ENCODE measurements around the gene OSBPL2.

OSBPL2 gene

DNA sequence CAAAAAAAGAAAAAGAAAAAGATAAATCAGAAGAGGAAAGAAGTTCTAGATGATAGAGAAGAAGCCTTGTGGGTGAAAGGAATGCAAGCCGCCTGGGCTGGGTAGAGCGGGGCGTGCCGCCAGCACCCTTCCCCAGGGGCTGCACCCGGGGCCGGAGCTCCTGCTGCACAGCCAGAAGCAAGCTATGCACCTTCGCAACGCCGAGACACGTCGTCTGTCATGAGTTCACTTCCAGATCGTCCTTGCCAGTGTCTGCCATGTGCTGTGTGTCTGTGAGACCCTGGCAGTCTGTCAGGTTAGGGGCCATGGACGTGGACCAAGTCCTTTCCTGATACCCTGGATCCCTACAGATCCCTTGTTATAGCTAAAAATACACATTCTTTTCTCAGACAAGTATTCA lies 38.9 kb downstream of the OSBPL2 start:
- Histone ChIP-seq H3K4me3 (ENCODE audit: low read depth in 1 of 5, low read length in 5 of 5) (no peak overlapping the region), H3K4me1 (ENCODE audit: control insufficient read depth in 5 of 5, insufficient read depth in 5 of 5, low read length in 5 of 5) (peaks cover 2 to 14% (median 6%) of the 10 kb centered on the region in 5 donors), H3K27ac (ENCODE audit: low read depth, low read length) (no peak overlapping the region), H3K27me3 (ENCODE audit: control insufficient read depth in 5 of 5, insufficient read depth in 4 of 5, low read length in 5 of 5) (no peaks in the 10 kb centered on the region), H3K9ac (ENCODE audit: low read length in 5 of 5) (no peak overlapping the region), H3K9me3 (ENCODE audit: control insufficient read depth in 5 of 5, low read length in 5 of 5) (no peaks in the 10 kb centered on the region), H3K36me3 (ENCODE audit: control insufficient read depth in 5 of 5, insufficient read depth in 5 of 5, low read length in 5 of 5) (peaks cover 0 to 77% (median 61%) of the 10 kb centered on the region in 5 donors)

DNA sequence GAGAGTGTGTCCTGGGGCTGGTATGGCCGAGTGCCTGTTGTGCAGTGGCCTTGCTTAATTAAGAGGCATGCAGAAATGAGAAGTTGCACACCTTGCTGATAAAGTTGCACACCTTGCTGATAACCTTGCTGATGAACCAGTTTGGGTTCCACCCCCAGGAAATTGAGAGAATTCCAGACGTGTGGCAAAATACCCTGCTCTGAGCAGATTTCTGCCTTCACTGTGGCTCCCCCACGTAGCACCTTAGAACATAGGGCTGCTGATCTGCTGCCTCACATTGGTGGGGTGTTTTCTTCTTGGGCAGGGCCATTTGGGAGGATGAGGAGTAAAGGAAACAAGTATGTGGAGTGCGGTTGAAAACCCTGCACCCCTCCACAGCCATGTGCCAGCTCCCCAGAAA lies 42.0 kb downstream of the OSBPL2 start:
- Histone ChIP-seq H3K9me3 (ENCODE audit: control insufficient read depth in 5 of 5, low read length in 5 of 5) (no peaks in the 10 kb centered on the region), H3K4me3 (ENCODE audit: low read depth in 1 of 5, low read length in 5 of 5) (no peak overlapping the region), H3K27ac (ENCODE audit: low read depth, low read length) (no peak overlapping the region), H3K27me3 (ENCODE audit: control insufficient read depth in 5 of 5, insufficient read depth in 4 of 5, low read length in 5 of 5) (no peaks in the 10 kb centered on the region), H3K36me3 (ENCODE audit: control insufficient read depth in 5 of 5, insufficient read depth in 5 of 5, low read length in 5 of 5) (peaks cover 0 to 79% (median 46%) of the 10 kb centered on the region in 5 donors), H3K4me1 (ENCODE audit: control insufficient read depth in 5 of 5, insufficient read depth in 5 of 5, low read length in 5 of 5) (peaks cover 2 to 28% (median 24%) of the 10 kb centered on the region in 5 donors), H3K9ac (ENCODE audit: low read length in 5 of 5) (no peak overlapping the region)

DNA sequence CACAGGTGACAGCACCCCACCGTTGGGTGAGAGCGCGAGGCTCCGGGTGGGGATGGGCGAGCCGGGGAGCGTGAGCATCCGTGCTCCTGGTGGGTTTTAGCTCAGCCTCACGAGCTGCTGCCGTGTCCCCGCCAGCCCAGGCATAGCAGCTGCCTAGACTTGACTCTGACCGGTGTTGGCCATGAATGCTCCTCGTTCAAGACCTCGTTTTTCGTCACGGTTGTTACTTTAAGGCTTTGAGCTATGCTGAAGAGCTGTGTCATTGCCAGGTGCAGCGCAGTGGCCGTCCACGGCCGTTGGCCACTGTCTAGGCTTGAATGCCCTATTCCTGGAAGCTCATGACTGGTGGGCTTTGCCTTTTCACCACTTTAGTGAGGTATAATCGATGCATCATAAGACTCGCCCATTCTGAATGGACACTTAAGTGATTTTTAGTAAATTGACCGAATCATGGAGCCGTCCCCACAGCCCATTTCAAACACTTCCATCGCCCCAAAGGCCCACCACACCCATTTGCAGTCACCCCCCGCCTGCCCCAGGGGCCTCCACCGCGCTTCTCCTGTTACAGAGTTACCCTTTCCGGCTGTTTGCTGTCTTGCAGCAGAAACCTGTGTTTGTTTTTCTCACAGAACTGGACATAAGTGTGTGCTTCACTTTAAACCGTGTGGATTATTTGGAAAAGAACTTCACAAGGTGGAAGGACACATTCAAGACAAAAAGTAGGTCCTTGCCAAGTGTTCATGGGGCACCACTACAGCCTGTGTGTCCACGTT lies 43.0 kb downstream of the OSBPL2 start:
- Histone ChIP-seq H3K36me3 (ENCODE audit: control insufficient read depth in 5 of 5, insufficient read depth in 5 of 5, low read length in 5 of 5) (peaks cover 0 to 82% (median 55%) of the 10 kb centered on the region in 5 donors), H3K9ac (ENCODE audit: low read length in 5 of 5) (no peak overlapping the region), H3K27ac (ENCODE audit: low read depth, low read length) (no peak overlapping the region), H3K27me3 (ENCODE audit: control insufficient read depth in 5 of 5, insufficient read depth in 4 of 5, low read length in 5 of 5) (no peaks in the 10 kb centered on the region), H3K4me1 (ENCODE audit: control insufficient read depth in 5 of 5, insufficient read depth in 5 of 5, low read length in 5 of 5) (peaks cover 0 to 31% (median 26%) of the 10 kb centered on the region in 5 donors), H3K4me3 (ENCODE audit: low read depth in 1 of 5, low read length in 5 of 5) (no peak overlapping the region), H3K9me3 (ENCODE audit: control insufficient read depth in 5 of 5, low read length in 5 of 5) (no peaks in the 10 kb centered on the region)

DNA sequence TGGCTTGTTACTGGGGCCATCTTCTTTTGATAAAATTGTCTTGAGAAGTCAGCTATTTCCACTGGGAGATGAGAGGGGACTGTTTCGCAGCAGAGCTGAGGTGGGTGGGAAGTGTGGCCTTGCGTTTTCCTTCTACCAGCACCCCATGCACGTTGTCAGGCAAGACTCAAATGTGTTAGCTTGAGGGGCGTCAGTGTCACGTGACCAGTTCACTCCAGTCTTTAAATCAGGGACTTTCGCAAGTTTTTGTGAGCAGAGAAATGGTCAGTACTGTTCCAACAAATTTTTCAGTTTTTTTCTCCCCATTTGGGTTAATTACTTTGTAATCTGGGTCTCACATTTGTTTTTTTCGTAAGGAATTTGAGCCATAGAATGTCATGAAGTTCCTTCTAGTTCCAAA lies 43.8 kb downstream of the OSBPL2 start:
- H3K27ac ChIP-seq (ENCODE audit: low read depth, low read length), result peak overlapping the region; percentile 7
- no peak overlapping the region for H3K4me3 ChIP-seq (ENCODE audit: low read depth in 1 of 5, low read length in 5 of 5)
- no peak overlapping the region for H3K9ac ChIP-seq (ENCODE audit: low read length in 5 of 5)
- peaks cover 0 to 84% (median 61%) of the 10 kb centered on the region in 5 donors for H3K36me3 ChIP-seq (ENCODE audit: control insufficient read depth in 5 of 5, insufficient read depth in 5 of 5, low read length in 5 of 5)
- H3K9me3 ChIP-seq (ENCODE audit: control insufficient read depth in 5 of 5, low read length in 5 of 5), result no peaks in the 10 kb centered on the region
- no peaks in the 10 kb centered on the region for H3K27me3 ChIP-seq (ENCODE audit: control insufficient read depth in 5 of 5, insufficient read depth in 4 of 5, low read length in 5 of 5)
- peaks cover 0 to 38% (median 21%) of the 10 kb centered on the region in 5 donors for H3K4me1 ChIP-seq (ENCODE audit: control insufficient read depth in 5 of 5, insufficient read depth in 5 of 5, low read length in 5 of 5)

DNA sequence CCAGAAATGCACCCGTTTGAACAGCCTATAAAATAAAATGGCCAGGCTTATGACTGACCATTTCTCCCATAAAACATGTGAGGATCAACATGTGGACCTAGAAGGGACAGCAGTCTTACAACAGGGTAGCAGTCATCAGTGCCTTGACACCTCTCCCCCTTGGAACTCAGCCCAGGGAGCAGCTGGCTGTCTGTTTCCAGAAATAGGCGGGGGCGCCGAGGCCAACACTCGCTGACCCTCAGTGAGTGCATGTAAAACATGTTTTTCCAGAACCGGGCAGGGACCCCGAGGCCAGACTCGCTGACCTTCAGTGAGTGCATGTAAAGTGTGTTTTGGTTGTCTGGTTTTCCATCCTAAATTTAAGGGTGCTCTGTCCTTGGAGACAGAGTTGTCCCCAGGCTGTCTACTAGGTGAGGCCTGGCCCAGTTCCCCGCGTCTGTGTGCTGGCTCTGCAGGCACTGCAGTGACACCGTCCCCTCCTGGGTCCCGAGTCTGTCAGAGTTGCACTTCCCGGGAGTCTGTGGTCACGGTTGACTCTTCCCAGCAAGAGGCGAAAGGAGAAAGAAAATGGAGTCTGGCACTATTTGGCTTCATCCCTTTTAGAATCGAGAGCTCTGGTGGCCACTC lies 44.7 kb downstream of the OSBPL2 start:
- Histone ChIP-seq H3K9ac (ENCODE audit: low read length in 5 of 5) (no peak overlapping the region), H3K36me3 (ENCODE audit: control insufficient read depth in 5 of 5, insufficient read depth in 5 of 5, low read length in 5 of 5) (peaks cover 0 to 84% (median 61%) of the 10 kb centered on the region in 5 donors), H3K4me3 (ENCODE audit: low read depth in 1 of 5, low read length in 5 of 5) (no peak overlapping the region), H3K4me1 (ENCODE audit: control insufficient read depth in 5 of 5, insufficient read depth in 5 of 5, low read length in 5 of 5) (peaks cover 0 to 44% (median 17%) of the 10 kb centered on the region in 5 donors), H3K27ac (ENCODE audit: low read depth, low read length) (peak overlapping the region; percentile 7), H3K27me3 (ENCODE audit: control insufficient read depth in 5 of 5, insufficient read depth in 4 of 5, low read length in 5 of 5) (no peaks in the 10 kb centered on the region), H3K9me3 (ENCODE audit: control insufficient read depth in 5 of 5, low read length in 5 of 5) (no peaks in the 10 kb centered on the region)

DNA sequence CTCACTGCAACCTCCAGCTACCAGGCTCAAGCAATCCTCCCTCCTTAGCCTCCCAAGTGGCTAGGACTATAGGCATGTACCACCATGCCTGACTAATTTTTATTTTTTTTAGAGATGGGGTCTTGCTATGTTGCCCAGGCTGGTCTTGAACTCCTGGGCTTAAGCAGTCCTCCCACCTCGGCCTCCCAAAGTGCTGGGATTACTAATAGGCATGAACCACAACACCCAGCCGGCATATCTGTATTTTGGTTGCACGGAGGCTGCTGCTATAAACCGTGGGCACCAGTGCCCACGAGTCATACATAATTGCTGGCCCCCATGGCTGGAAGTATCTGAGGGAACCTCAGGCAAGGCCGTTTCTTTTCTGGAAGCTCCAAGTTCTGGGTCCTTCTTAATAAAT lies 46.1 kb downstream of the OSBPL2 start:
- H3K9ac ChIP-seq (ENCODE audit: low read length in 5 of 5), result no peak overlapping the region
- H3K9me3 ChIP-seq (ENCODE audit: control insufficient read depth in 5 of 5, low read length in 5 of 5), result no peaks in the 10 kb centered on the region
- H3K27ac ChIP-seq (ENCODE audit: low read depth, low read length), result no peak overlapping the region
- no peak overlapping the region for H3K4me3 ChIP-seq (ENCODE audit: low read depth in 1 of 5, low read length in 5 of 5)
- H3K27me3 ChIP-seq (ENCODE audit: control insufficient read depth in 5 of 5, insufficient read depth in 4 of 5, low read length in 5 of 5), result no peaks in the 10 kb centered on the region
- peaks cover 0 to 82% (median 63%) of the 10 kb centered on the region in 5 donors for H3K36me3 ChIP-seq (ENCODE audit: control insufficient read depth in 5 of 5, insufficient read depth in 5 of 5, low read length in 5 of 5)
- H3K4me1 ChIP-seq (ENCODE audit: control insufficient read depth in 5 of 5, insufficient read depth in 5 of 5, low read length in 5 of 5), result peaks cover 0 to 45% (median 17%) of the 10 kb centered on the region in 5 donors

DNA sequence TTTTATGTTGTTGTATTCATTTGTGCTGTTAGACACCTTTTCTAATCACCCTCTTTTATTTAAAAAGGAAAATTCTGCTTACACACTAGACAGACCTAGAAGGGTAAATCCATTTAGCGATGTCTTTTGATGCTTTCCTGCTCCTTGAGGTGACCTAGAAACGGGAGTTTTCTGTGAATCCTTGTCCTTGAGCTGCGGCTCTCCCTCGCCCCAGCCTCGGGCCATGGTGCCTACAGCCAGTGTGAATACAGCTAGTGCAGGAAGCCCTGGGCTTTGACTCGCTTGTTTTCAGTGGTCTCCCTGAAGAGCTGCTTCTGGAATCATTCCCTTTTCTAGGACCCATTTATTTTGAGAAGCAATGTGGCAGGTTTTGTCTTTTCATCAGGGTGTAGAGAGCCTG lies 46.8 kb downstream of the OSBPL2 start:
- Histone ChIP-seq H3K27ac (ENCODE audit: low read depth, low read length) (no peak overlapping the region), H3K4me1 (ENCODE audit: control insufficient read depth in 5 of 5, insufficient read depth in 5 of 5, low read length in 5 of 5) (peaks cover 0 to 45% (median 17%) of the 10 kb centered on the region in 5 donors), H3K4me3 (ENCODE audit: low read depth in 1 of 5, low read length in 5 of 5) (no peak overlapping the region), H3K27me3 (ENCODE audit: control insufficient read depth in 5 of 5, insufficient read depth in 4 of 5, low read length in 5 of 5) (no peaks in the 10 kb centered on the region), H3K9me3 (ENCODE audit: control insufficient read depth in 5 of 5, low read length in 5 of 5) (no peaks in the 10 kb centered on the region), H3K9ac (ENCODE audit: low read length in 5 of 5) (no peak overlapping the region), H3K36me3 (ENCODE audit: control insufficient read depth in 5 of 5, insufficient read depth in 5 of 5, low read length in 5 of 5) (peaks cover 0 to 82% (median 63%) of the 10 kb centered on the region in 5 donors)

DNA sequence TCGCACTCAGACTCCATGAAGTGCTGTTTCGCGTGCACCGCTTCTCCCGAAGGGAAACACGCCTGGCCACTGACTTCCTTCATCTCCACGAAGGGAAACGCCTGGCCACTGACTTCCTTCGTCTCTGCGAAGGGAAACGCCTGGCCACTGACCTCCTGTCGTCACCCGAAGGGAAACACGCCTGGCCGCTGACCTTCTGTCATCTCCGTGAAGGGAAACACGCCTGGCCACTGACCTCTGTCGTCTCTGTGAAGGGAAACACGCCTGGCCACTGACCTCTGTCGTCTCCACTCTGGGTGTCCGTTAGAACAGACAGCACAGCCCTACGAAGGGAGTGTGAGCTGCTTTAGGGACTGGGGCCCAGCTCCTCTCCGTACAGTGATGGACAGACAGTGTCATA lies 47.4 kb downstream of the OSBPL2 start:
- Histone ChIP-seq H3K36me3 (ENCODE audit: control insufficient read depth in 5 of 5, insufficient read depth in 5 of 5, low read length in 5 of 5) (peaks cover 0 to 78% (median 58%) of the 10 kb centered on the region in 5 donors), H3K9me3 (ENCODE audit: control insufficient read depth in 5 of 5, low read length in 5 of 5) (no peaks in the 10 kb centered on the region), H3K27ac (ENCODE audit: low read depth, low read length) (peak overlapping the region; percentile 23)

DNA sequence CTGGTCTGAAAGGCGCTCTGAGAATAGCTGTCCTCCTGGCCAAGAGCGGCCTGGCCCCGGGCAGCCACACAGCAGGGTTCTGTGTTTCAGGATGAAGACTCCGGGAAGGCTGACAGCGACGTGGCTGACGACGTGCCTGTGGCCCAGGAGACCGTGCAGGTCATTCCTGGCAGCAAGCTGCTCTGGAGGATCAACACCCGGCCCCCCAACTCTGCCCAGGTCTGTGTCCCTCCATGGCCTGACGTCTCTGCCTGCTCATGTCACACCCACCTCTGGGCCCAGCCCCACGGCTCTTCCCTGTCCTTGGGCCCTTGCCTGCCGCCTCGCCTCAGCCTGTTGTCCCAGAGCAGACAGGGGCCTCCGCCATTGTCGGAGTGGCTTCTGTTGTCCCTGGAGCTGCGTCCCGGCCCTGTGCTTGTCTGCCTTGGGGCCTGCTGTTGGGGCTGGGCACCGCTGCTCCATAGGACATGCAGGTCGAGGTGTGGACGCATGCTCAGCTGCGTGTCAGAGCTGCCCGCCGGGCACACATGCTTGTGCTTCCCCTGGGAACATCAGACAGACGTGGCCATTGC lies 48.3 kb downstream of the OSBPL2 start:
- no peaks in the 10 kb centered on the region for H3K9me3 ChIP-seq (ENCODE audit: control insufficient read depth in 5 of 5, low read length in 5 of 5)
- no peak overlapping the region for H3K4me3 ChIP-seq (ENCODE audit: low read depth in 1 of 5, low read length in 5 of 5)
- H3K4me1 ChIP-seq (ENCODE audit: control insufficient read depth in 5 of 5, insufficient read depth in 5 of 5, low read length in 5 of 5), result peaks cover 0 to 45% (median 17%) of the 10 kb centered on the region in 5 donors
- H3K27me3 ChIP-seq (ENCODE audit: control insufficient read depth in 5 of 5, insufficient read depth in 4 of 5, low read length in 5 of 5), result no peaks in the 10 kb centered on the region
- H3K36me3 ChIP-seq (ENCODE audit: control insufficient read depth in 5 of 5, insufficient read depth in 5 of 5, low read length in 5 of 5), result peaks cover 0 to 76% (median 55%) of the 10 kb centered on the region in 5 donors
- H3K27ac ChIP-seq (ENCODE audit: low read depth, low read length), result peak overlapping the region; percentile 23
- H3K9ac ChIP-seq (ENCODE audit: low read length in 5 of 5), result peak overlapping the region in 1 of 5 donors; percentile 8

More for the DNA sequence above, 47.4 kb downstream of the OSBPL2 start:
- Histone ChIP-seq H3K4me1 (ENCODE audit: control insufficient read depth in 5 of 5, insufficient read depth in 5 of 5, low read length in 5 of 5) (peaks cover 0 to 45% (median 17%) of the 10 kb centered on the region in 5 donors), H3K4me3 (ENCODE audit: low read depth in 1 of 5, low read length in 5 of 5) (no peak overlapping the region), H3K9ac (ENCODE audit: low read length in 5 of 5) (no peak overlapping the region), H3K27me3 (ENCODE audit: control insufficient read depth in 5 of 5, insufficient read depth in 4 of 5, low read length in 5 of 5) (no peaks in the 10 kb centered on the region)

DNA sequence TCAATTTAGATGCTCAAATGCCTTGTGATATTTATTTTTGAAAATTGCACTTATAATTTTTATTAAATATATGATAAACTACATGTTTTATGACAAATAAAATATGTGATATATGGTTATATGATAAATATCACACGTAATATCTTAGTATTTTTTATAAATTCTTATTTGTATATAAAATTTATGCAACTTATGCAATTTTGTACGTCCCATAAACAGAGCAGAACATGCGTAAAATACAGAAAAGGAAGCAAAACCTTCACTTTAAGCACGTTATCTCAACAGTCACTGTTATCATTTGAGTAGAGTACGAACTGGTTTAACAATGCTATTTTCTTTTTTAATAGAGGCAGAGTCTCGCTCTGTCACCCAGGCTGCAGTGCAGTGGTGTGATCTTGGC lies 48.8 kb downstream of the OSBPL2 start:
- Histone ChIP-seq H3K4me1 (ENCODE audit: control insufficient read depth in 5 of 5, insufficient read depth in 5 of 5, low read length in 5 of 5) (peaks cover 0 to 45% (median 17%) of the 10 kb centered on the region in 5 donors), H3K9ac (ENCODE audit: low read length in 5 of 5) (no peak overlapping the region), H3K9me3 (ENCODE audit: control insufficient read depth in 5 of 5, low read length in 5 of 5) (no peaks in the 10 kb centered on the region), H3K36me3 (ENCODE audit: control insufficient read depth in 5 of 5, insufficient read depth in 5 of 5, low read length in 5 of 5) (peaks cover 0 to 76% (median 56%) of the 10 kb centered on the region in 5 donors), H3K27me3 (ENCODE audit: control insufficient read depth in 5 of 5, insufficient read depth in 4 of 5, low read length in 5 of 5) (no peaks in the 10 kb centered on the region), H3K4me3 (ENCODE audit: low read depth in 1 of 5, low read length in 5 of 5) (no peak overlapping the region), H3K27ac (ENCODE audit: low read depth, low read length) (no peak overlapping the region)

Measured in subcutaneous abdominal adipose tissue (tissue), 5 donors.